ENCODE measurements around the gene CTNNA2.

CTNNA2 gene

DNA sequence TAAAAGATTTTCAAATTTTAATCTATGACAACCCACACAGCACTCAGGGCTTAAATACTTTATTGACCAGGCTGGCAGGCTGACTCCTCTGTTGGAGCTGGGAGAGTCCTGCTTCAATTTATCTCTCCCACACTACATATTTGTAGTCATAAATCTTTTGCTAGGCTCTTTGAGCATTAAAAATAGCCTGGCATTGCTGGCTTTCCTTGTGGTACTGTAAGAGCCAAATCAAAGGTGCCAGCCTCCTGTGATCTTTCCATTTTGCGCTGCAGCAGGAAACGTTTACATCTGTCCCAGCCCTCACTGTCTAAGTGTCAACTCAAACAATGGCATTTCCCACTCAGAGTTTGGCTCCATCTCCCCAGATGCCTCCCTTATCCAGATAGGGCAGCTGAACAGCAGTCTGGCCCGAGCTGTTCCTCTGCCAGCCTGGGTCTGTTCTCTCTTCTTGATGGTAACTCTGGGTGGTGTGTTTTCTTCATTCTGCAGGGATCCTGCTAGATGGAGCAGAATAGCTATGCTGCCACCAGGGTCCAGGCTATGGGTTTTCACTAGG lies 729.6 kb downstream of the CTNNA2 start:
- no peak for DNase-seq

DNA sequence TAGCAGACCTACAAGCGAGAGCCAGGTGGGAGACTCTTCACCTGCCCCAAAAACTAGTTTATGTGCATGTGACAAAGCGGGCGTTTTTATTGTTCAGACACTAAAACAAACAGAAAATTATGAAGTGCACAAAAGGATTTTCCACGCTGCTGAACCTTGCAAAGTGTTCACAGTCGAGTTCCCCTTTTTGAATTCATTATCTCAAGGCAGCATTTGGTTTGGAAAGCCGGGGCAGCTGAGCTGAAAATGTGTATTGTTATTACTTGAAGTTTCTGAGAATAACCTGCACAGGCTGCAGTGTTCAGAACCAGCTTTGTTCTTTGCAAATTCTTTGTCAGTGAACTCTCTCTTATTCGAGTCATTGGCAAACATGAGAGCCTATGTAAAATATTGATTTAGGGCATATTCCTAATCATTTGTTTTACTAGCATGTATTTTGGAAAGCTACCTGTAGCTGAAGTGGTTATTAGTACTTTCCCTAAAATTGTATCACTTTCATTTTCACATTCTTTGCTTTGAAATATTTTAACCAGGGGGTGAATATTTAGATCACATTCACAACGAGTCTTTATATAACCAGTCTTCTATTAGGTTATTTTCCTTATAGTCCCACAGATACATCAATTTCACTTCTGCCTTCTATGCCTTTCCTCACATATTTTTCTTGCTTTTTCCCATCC lies 732.2 kb downstream of the CTNNA2 start:
- DNase-seq, result no peak

DNA sequence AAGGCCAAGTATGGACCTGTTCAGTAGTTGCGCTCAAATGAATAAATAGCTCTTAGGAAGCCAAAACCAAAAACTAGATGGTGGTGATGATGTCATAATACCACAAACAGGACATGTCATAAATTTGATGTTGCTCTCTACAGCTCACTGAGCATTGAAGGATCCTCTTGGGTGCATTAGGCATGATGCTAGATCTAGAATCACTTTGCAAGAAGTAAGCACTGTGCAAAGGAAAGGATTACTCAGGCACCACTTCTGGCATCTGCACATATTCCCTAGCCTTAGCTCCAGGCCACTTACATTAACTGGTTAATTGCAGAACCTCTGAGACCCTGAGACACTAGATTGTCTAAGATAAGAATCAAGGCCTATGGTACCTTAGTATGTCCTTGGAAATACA lies 733.7 kb downstream of the CTNNA2 start:
- DNase-seq, result no peak

DNA sequence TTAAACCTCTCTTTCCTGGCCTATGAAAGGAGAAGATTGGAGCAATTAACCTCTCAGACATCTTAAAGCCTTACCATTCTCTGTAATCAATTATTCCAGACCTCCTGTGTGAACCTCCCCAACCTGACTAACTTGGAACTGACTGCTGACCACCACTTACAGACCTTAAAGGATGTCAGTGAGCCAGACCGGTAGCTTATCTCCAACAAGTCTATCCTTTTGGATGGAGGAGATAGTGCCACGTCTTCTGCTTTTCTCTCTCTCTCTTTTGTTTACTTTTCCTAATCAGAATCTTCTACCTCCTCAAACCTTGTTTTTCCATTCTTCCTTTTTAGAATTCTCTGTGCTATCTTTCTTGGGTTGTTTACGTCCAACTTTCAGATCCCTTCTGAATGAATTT lies 734.5 kb downstream of the CTNNA2 start:
- DNase-seq, result no peak

DNA sequence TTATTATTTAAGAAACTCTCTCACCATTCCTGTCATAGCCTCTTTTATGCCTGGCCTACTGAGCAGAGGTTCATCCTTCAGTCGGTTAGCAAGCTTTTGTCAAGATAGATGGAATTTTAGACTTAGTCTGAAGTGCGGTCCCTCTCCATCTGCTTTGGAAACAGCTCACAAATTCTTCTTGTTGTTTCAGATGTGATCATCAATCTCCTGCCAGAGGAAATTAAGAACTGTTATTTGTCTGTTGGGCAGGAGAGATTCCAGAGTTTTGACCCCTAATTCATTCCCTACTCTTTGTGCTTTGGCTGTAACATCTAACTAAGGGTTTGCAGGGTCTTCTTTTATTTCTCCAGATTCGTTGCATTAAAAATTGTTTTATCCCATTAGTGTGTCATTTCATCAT lies 735.3 kb downstream of the CTNNA2 start:
- no peak for DNase-seq

DNA sequence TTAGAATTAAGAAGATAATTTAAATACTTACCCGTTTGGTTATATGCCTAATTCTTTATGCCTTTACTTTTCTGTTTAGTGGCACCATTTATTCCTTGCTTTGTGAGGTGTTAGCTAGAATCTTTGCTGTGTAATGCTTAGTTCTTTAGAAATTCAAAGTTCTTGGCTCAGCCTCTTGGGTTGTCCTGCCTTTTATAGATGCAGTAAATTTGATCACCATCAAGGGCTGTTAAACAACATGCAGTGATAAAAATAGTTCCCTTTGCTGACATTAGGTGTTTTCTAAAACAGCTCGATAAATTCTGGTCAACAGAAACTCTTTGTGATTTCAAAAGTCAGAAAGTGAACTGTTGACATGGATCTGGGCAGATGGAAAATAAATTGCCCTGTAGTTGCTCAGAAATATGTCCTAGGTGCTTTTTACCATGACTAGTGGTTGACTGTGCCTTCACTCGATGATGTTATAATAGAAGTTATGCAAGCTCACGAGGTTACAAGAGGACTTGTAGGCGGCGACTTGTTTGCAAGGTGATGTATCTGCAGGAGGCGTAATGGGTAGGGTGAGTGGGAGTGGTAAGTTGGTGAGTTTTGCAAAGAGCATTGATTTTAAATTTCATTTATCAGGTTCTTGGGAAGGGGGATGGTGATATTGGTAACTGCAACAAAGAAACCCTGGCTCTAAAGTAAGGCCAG lies 739.6 kb downstream of the CTNNA2 start:
- no peak for DNase-seq

DNA sequence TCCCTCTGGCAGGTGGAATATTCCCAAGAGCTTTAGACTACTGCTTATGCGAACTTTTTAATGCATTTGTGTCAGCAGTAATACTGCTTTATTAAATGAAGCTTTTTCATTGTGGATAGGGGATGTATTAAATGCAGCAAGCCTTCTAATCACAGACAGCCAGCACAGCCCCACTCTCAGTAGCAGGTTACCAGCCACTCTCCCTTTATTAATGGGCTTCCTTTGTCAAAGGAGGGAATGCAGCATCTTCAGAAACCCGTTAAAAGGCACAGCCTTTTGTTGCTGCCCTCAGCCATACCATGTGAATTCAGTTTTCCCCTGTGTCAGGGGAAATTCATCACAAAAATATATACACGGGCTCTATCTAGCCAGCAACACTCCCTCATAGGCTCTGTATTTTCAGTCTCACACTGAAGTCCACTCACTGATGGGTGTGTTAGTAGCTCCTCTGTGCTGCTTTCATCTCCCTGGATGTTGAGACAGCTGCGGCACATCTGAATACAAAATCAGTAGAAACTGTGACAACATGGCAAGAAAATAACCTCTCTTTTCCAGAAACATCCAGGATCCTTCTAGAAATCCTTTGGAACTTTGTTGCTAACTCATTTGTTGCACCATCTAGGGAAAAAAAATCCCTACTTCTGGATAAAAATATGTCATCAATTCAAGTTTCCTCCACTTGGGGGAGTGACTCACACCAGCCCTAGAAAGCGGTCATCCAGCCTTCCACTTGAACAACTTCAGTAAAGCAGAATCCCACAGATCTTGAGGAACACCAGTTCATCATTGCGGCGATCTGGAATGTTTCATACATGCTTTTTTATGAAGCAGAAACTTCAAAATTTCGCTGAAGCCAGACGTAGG lies 743.3 kb downstream of the CTNNA2 start:
- DNase-seq, result no peak

DNA sequence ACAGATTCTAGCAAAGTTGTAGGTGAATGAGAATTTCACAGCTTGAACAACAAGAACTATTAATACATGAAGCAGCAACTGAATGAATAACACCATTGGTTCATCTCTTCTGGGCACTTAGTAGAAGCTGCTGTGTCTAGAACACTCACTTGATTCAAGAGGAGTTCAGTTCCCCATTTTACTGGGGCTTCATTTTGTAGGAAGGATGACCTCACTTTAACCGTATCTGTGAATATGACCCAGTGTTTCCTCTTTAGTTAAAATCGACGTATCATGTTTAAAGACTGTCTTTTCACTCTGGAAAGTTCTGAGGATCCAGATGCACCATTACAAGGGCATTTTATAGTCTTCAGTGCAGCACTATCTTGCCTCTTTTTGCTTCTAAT lies 743.9 kb downstream of the CTNNA2 start:
- DNase-seq, result no peak

DNA sequence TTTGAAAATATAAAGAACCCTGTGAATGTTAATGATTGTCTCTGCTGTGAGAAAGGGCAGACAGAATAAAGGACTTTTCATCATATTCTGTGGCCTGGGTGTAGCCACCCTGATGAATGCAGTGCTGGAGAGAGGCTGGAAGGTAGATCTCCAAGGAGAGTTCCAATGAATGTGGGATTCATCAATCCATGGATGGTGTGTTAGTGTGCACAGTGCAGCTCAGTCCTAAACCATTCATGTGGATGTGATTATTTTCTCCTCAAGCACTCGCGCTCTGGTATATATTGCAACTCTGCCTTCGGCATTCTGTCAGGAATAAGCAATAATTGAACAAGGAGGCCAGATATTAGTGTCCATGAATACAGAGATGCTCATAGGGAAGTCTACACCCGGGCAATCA lies 744.6 kb downstream of the CTNNA2 start:
- DNase-seq, result no peak

DNA sequence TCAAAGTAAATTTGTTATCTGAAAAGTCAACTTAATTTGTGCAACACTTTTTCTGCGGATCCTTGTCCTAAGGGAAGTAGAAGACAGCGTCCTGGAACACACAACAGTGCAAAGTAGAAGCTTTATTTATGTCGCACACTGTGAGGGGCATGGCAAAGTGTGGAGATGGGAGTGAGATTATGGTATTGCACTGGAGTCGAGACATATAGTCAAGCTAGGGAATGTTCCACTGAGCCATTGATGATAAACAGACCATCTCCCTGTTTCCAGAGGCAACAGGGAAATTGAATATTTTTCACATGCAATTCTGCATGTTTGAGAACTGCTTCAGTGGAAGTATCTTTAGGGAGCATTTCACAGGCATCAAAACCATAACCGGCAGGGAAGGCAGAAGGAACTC lies 745.5 kb downstream of the CTNNA2 start:
- DNase-seq, result no peak

DNA sequence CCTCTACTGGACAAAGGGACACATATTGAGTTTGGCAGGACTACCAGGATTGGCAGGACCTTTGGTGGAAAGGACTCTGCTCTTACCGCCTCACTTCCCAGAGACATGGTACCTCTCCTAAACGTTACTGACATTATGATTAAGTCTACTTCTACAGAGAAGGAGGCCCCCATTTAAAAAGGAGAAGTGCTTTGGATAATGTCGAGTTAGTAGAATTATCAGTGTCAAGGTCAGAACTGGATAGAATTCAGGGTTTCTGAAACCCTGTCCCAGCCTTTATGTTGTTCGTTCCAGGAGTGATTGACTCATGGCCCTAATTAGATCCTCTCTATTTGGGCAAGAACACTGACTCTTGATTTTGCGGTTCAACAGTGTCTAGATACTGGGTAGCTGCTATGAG lies 745.9 kb downstream of the CTNNA2 start:
- no peak for DNase-seq

DNA sequence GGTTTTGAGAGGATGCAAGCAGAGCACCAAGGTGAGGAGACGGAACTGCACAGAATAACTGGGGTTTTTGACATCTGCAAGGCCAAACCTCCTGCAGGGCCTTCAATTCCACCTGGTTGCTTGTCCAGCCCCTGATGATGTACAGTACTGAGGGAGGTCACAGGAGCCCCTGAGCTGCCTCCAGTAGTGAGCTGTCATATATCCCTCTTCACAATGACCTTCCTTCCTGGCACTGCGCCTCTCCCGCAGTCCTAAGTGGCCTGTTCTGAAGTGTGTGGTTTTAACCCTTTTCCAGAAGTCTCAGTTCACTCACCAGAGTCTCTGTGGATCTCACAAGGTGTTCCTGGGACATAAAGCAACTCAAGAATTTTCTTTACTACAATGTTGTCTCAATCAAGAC lies 746.4 kb downstream of the CTNNA2 start:
- no peak for DNase-seq

DNA sequence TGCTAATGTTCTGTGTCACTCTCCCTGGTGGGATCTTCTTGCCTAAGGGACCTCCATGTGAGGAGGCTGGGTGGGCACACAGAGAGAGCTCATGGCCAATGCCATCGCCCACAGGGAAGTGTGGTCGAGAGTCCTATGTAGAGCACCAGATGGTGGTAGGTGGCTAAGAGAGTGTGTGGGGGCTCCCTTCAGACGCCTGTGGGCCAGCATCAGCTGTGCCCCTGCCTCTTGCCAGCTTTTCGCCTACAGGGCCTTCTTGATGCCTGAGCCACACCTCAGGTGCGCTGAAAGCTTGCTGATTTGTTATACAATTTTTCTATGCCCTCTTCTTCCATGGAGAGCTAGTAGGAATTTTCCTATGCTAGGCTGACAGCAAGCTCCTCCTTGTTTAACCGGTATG lies 753.4 kb downstream of the CTNNA2 start:
- no peak for DNase-seq

DNA sequence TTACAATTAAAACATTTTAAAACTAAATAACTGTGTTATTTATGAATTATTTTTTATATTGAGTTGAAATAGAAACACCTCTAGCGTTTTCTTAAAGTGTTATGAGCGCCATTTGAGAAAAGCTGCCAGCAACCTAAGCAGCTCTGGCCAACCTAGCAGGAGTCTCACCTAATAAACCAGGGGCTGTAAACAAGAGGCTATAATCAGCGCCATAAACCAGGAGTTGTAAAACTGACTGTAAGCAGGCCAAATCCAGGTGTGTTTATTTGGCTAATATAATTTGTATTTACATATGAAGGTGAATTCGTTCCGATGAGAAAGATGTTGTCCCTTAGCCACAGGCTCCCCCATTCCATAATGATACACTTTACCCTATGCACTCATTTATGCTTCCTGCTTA lies 757.0 kb downstream of the CTNNA2 start:
- DNase-seq, result no peak

DNA sequence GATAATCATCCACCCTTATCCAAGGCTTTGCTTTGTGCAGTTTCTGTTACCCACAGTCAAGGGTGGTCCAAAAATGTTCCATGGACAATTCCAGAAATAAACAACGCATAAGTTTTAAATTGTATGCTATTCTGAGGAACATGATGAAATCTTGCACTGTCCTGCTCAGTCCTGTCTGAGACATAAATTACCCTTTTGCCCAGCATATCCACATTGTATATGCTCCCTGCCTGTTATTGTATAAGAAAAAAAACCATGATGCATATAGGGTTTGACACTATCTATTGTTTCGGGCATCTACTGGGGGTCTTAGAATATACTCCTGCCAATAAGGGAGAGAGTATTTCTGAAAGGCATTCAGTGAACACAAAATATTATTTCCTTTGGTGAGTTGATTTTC lies 767.7 kb downstream of the CTNNA2 start:
- no peak for DNase-seq

DNA sequence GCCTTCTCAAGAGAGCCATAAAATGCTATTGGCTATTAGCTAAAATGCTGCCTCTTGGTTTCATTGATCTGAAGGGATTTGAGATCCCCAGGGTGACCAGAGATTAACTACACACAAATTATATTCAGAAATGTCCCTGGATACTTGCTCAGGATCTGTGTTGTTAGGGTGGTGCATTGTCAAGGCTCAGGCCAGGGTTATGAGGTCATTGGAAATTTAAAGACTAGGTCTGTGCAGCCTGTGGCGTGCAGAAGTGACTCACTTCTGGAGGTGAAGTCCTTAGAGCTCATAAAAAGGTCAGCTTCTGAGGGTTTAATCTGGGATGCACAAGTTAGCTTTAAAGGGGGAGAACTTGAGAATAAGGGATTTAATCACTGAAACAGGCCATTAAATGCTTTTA lies 768.2 kb downstream of the CTNNA2 start:
- DNase-seq, result no peak

DNA sequence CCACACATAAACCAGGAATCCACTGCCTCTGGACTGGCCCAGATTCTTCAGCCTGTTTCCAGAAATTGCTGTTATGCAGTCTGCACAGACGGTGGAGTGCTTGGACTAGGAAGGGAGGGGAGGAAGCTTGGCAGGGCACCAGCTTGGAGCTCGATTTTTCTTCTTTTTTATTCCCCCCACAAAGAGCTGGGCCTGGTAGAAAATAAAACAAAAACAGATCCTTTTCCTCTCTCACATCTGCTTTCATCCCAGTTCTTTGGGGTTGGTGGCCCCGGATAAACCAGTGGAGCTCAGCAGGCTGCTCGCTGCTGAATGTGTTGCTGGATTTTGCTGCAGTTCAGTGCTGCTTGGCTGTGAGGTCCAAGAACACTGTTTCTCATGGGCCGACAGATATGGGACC lies 775.7 kb downstream of the CTNNA2 start:
- no peak for DNase-seq

DNA sequence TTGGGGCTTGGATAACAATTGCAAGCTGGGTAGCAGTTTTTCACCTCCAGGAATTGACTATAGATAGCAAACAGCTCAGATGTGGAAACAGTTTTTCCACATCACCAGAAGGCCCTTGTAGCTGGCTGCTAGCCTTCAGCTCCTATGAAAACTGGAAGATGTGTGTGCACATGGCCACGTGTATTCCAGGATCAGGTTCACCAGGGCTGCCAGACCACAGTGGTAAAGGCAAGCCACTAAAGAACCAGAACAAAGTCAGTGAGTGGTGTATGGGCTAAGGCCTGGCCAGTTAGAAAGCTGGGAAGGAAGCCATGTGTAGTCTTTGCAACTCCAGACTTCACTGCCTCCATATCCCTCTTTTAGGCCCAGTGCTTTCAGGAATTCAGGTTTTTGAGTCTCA lies 778.8 kb downstream of the CTNNA2 start:
- DNase-seq, result no peak

DNA sequence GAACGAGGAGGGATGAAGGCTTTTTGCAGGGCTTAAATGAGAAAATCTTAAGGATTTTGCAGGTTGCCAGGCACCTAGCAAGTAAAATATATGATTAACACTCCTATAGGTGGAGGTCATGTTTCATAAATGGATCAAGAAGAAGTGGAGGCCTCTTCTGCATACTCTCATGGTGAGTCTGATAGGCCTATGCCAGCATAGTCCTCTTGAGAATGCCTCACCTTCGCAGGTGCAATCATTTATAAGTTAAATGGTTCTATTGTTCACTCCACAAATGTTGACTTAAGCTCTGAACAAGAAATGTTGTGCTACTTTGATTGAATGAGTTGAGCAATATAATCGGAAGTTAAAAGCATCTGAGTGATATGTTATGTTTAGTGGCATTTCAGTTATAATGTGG lies 779.6 kb downstream of the CTNNA2 start:
- no peak for DNase-seq

DNA sequence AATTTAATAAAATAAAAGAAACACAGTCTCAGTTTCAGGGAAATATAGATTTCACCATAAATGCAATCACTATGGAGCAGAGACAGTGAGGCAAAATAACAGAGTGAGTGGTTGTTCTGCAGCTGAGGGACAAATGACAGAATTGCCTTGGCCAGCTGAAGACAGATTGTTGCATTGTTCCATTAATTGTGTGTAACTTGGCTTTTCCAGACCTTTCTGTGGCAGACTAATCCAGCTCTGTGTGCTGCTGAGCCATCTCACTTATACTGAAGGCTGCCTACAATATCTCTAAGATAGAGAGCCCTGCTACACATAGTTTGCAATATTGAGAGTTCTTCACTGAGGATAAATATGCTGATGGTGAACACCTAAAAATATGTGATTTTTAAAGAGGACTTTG lies 780.2 kb downstream of the CTNNA2 start:
- no peak for DNase-seq

DNA sequence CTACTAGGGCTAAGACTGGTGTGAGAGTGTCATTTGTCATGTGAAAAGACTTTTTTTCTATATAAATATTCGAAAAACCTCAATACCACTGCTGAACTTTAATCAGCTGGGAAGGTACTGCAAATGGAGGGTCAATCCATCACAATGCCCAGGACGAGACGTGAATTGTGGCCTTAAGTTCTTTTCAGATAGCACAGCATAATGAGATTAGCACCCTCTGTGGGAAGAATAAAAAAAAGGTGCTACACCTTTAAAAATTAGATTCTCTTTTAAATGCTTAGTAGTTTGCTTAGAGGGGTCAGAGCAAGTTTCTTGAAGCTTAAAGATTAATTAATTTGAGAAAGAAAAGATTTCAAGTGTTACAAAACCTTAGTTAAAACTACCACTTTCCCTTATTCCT lies 786.1 kb downstream of the CTNNA2 start:
- no peak for DNase-seq

DNA sequence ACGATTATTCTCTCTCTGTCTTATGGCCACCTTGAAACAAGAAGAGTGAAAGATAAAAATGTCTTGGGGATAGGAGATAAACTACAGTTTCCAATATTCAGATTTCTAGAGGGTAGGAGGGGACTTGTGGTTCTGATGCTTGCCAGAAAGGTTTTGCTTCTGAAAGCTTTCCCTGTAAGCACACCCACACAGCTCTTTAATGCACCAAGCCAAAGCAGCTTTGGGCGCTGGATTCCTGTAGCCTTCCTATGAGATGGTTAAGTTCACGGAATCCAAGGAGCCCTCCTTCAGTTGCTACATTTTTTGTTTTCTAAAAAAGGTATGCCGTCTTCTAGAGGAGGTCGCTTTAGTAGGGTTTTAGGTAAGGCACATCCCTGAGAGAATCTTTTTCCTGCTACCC lies 786.8 kb downstream of the CTNNA2 start:
- DNase-seq, result no peak

DNA sequence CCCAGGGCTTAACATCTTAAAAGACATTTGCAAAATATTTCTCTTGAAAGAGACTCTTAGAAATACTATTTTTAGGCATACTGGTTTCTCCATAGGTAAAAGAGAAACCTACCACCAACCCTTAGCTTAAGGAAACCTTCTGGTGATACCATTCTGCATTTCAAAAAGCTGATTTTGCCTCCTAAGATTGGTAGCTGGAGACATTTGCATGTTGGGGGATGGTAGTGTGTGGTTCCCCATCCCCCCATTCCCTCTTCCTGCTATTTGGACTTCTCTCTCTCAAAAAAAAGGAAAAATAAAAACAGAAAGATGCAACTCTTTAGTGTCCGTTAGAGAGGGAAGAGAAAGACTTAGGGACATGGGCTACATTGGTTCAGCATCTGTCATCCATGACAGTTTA lies 787.5 kb downstream of the CTNNA2 start:
- no peak for DNase-seq

DNA sequence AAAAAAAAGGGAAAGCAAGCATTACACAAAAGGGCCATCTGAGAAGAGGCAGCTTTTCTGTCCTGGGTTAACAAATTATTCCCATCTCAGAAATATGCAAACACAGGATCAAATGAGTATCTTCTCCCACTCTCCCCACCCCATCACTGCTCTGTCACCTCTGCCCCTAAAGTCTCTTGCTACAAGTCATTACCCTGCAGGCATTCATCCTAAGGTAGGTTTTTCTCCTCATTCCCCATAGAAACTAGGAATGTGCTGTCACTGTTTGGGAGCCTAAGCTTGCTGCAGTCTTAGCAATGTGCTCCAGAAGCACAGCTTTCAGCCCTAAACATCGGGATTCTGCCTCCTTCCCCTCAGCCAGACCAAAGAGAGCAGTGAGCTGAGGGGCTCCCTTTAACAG lies 788.1 kb downstream of the CTNNA2 start:
- no peak for DNase-seq
